Skin of body (tissue), 2 donors: ENCODE data around the gene CTU2. TPM values are rescaled to one million over a fixed set of nuclear protein-coding genes. Genes with fewer than 3 reads are reported as not detected.
"Not testable (repeated sequence)": the region's sequence is repeated elsewhere in the genome, so short reads cannot be mapped to it uniquely, and the experiment has no call there.

Experiments
- DNase-seq: peaks from one replicate; lab custom pipeline; 2025; lab: John Stamatoyannopoulos, UW
- total RNA-seq: library from RNA; depleted of rRNA; stranded (reverse); fragments of >200 nt; gene quantifications from one replicate; pipeline ENCODE4 v1.2.3, GENCODE V29; 2014

CTU2 gene
- total RNA-seq = 5.5 TPM

DNA sequence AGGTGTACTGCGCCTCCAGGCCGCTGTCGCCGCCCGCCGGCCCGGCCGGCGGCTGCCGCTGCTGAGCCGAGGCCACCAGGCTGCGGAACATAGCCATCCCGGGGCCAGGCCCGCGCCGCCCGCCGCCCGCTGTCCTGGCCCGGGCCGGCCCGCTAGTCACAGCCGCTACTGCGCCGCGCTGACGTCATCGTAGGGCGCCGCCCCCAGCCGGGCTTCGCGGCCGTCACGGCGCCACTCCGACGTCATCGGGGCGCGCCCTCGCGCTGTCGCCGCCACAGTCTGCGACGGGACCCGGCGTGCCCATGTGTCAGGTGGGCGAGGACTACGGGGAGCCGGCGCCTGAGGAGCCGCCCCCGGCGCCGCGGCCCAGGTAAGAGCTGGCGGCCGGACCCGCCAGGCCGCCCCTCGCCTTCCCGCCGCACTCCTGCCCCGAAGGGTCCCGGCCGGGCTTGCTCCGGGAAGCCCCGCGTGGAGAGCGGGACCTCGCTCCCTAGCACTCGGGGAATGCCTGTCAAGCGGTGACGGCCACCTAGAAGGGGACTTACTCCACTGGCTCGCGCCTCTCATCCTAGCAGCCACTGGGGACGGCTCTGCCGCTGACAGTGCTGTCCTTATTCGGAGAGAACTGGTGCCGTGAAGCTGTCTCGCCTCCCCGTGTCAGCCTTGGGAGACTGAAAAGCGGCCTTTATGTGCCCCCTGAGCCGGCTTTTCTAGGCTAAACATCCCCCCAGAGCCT lies at the start of gene CTU2, which contains the start of gene RNF166:
CTU2 (plus strand) TSS at position 275 of the 736 bp plus-strand sequence; CDS start at position 303, 28 bp downstream.
RNF166 (minus strand) TSS at position 180 of the 736 bp plus-strand sequence; CDS start at position 97, 83 bp downstream.
- peak; percentile 63 for DNase-seq

DNA sequence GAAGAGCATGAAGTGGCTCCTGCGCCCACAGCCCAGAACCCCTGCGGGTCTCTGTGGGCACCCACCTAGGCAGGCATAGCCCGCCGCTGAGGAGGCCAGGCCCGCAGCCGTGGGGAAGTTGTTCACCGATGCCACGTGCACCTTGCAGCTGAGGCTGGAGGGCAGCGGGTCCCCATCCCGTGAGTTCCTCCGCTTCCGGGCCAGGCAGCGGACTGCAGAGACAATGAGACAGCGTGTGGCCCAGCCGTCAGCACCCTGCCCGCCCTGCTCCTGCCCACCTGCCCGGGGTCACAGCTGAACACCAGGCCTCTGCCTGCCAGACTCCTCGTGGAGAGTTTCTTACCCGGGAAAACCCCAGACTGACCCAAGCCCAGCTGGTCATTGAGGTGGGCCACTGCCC lies 48.9 kb upstream of the CTU2 start:
- DNase-seq = no peak

DNA sequence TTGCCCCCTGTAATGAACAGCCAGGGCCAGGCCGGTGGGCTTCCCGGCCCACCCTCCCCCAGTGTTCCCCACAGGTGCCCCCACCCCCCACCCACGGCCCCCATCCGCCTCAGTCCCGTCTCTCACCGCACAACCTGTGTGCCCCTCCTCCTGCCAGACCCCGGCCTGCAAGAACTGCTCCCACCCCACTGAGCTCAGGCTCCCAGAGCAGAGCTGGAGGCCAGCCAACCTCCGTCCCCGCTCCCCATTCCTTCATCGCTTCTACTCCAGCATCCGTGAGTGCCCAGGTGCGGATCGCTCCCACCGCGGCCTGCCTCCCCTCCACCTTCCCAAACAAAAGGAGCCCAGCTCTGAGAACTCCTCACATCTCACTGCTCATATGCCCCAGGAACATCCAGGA lies 47.6 kb upstream of the CTU2 start:
- DNase-seq = no peak

DNA sequence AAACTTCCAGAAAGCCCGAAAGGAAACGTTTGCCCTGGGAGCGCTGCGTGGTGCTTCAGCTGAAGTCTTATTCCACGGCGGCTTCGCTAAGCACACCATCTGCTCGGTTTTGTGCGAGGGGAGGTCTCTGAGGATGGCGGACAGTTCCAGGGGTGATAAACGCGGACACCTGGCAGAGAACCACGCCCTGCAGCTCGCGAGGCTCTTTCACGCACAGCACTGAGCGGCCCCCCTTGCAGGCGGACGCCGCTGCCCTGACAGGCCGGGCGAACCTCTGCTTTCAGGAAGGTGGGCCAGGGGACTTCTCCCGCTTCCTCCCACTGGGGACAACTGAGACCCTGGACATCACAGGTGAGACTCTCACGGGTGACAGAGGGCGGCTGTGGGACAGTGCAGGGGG lies 47.1 kb upstream of the CTU2 start:
- DNase-seq = no peak

DNA sequence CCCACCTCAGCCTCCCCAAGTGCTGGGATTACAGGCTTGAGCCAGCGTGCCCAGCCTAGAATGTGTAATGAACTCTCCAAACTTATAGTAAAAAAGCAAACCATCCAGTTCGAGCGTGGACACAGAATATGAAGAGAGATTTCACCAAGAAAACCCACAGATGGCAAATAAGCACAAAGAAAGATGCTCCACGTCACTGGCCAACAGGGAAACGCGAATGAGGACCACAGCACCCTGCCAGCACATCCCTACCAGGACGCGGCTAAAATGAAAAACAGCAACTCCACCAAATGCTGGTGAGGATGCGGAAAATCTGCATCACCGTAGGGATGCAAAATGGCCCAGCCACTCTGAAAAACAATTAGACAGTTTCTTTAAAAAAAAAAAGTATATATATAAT lies 44.8 kb upstream of the CTU2 start:
- DNase-seq = no peak

DNA sequence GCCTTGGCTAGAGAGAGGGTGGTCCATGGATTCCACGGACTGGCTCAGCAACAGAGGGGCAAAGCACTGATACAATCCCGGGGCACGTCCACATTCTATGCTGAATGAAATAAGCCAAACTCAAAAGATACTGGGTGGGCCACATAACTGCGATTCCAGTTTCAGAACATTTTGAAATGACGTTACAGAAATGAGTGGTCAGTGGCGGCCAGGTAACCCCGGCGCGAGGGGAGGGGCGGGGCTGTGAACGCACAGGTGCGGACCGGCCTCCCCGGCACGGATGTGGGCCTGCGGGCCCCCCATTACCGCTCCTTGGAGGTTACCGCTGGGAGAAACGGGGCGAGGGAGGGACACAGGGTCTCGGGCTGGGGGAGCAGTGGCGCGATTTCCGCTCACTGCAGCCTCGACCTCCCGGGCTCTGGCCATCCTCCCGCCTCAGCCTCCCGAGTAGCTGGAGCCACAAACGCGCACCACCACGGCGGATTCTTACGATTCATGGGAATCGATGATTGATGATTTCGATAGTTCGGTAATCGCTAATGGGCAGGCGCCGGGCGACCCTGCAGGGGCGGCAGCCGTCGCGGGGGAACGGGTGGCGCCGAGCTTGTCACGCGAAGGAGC lies 44.0 kb upstream of the CTU2 start:
- no peak for DNase-seq

DNA sequence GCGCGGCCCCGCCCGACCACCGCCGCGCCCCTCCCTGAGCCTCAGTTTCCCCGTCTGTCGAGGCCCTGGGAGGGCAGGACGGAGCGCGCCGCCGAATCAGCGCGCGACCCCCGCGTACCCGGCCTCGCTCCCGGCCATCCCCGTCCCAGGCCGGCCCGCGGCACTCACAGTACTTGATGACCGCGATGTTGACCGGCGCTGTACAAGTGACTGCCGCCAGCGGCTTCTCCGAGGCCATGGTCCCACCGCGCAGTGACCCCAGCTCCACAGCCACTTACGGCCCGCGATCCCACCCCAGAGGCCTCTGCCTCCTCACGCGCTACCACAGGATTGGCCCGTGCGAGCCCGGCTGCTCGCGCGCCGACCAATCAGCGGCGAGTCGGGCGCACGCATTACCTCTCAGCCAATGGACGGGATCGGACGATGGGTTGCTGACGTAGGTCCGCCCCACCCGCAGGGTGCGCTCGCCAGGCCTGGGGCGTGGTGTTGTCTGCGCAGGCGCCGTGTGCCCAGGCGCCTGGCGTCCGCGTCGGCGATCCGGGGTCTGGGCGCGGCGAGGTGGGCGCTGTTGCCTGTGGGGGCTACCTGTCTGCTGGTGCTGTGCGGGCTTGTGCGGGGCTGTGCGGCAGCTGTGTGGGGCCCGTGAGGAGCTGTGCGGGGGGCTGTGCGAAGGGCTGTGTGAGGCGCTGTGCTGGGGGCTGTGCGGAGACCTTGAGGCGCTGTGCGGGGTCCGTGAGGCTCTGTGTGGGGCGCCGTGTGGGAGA lies 43.3 kb upstream of the CTU2 start, which contains the start of gene MVD:
MVD (minus strand) TSS at position 249 of the 764 bp plus-strand sequence; CDS start at position 238, 11 bp downstream.
- peak; percentile 98 for DNase-seq

DNA sequence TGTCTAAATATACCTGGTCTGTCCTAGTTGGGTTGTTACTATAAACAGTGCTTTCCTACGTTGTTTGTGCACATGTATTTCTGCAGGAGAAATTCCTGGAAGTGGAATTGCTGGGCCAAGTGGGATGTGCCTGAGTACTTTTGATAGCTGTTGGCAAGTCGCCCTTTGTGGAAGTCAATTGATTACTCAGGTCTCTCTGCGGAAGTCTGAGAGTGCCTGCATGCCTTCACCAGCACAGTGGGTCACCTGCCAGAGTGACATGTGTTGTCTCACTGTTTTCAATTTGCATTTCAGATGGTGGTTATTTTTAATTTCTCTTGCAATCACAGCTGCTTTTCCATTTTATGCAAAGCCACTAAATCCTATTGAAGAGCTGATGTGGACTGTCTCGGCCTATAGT lies 41.2 kb upstream of the CTU2 start:
- DNase-seq = peak; percentile 40

DNA sequence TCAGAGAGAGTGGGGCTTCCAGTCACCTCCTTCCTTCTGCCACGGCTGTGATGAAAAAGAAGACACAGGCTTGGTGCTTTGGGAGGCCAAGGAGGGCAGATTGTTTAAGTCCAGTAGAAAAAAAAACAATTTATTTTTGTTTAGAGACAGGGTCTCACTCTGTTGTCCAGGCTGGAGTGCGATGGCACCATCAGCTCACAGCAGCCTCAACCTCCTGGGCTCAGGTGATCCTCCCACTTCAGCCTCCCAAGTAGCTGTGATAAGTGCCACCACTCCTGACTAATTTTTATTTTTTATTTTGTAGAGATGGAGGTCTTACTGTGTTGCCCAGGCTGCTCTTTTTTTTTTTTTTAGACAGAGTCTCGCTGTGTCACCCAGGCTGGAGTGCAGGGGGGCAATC lies 40.7 kb upstream of the CTU2 start:
- no peak for DNase-seq

DNA sequence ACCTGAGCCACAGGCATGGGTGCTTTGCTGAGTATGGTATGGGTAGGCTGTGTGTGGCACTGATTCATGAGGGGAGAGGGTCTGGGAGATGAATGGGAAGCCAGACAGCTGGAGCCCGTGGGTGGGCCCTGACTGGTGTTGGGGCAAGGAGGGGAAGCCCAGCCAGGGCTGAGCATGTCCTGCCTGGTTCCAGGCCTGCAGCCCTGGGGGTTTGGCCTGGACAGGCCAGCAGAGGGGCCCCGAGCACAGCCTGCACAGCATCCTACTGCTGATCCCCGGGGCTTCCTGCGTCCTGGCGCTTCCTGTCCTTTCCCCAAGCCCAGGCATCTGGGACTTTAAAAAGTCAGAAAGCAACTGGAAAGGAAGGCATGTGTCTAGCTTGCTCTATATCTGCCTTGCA lies 38.8 kb upstream of the CTU2 start:
- no peak for DNase-seq

DNA sequence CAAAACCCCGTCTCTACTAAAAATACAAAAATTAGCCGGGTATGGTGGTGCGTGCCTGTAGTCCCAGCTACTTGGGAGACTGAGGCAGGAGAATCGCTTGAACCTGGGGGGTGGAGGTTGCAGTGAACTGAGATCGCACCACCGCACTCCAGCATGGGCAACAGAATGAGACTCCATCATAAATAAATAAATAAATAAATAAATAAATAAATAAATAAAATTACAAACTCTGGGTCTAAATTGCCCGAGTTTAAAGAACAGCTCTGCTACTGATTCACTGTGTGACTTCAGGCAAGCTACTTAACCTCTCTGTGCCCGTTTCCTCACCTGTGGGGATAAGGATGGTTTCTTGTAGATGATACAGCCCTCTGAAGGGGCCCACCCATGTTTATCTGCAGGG lies 36.8 kb upstream of the CTU2 start:
- DNase-seq = not testable (repeated sequence)

DNA sequence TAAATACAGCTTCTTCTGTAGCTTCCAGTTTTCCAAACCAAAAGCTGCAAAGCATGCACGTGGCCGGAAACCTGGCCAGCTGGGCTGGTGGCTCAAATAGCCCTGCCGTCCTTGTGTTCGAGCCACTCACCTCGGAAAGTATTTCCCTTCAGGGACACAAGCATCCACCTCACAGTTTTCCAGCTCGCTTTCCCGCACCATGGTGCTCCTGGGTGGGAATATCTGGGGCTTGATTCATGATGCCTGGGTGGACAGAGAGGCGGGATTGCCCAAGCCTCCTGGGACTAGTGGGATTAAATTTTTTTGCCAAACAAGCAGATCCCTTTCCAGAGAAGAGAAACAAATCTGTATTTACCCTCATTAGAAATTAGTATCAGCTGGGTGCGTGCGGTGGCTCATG lies 36.3 kb upstream of the CTU2 start:
- DNase-seq = no peak

DNA sequence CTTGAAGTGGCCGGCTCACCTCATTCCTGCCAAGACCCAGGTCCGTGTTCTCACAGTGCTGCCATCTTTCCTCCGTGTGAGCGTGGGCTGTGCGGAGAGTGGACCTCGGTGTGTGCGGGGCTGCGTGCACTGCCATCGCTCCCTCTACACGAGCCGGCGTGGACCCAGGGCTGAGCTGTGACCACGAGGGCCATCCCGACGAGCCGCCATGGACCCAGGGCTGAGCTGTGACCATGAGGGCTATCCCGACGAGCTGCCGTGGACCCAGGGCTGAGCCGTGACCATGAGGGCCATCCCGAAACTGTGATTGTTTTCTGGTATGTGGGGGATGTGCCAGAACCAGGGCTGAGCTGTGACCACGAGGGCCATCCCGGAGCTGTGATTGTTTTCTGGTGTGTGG lies 34.5 kb upstream of the CTU2 start:
- DNase-seq = no peak

DNA sequence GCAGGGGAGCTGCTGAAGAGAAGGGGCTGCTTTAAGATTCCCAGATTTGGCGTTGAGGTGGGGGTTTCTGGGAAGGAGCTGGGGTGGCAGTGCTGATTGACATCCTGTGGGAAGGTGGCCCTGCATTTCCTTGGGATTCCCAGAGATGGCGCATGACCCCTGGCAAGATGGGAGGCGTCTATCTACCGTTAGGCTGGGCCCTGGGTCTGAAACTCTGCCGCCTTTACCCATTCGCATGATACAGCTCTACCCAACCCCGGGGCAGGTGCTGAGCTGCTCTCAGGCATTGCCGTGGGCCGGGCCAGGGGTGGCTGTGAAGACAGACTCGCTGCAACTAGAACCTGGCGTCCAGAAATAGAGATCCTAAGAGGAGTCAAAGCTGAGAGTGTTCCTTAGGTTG lies 33.5 kb upstream of the CTU2 start:
- no peak for DNase-seq

DNA sequence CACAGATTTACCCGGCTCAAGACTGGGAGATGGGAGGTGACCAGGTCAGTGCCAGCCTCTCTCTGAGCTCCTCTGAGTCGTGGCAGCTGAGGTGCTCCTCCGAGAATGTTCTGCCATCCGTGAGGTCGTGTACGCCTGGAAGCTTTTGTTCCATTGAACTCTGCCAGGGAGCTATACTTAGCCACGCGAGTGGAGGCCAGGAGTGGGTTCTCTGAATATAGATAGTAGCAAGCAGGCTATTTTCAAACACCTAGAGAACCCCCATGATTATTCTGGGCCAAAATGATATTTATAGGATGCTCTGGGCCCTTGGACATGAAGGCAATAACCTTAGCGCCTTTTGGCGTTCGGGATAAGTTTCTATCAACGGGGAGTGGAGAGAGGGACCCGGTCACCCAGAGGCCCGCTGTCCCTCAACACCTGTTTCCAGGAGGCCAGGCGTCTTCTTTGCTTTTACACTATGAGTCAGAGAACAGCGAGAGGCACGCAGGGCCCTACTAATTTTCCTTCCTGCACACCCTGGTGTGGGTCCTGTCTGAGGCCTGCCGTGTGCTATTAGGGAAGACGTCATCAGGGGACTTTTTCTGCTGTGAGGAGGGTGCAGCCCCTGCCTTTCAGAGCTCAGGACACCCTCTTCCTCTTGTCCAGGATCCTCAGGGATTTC lies 32.5 kb upstream of the CTU2 start:
- DNase-seq = no peak

DNA sequence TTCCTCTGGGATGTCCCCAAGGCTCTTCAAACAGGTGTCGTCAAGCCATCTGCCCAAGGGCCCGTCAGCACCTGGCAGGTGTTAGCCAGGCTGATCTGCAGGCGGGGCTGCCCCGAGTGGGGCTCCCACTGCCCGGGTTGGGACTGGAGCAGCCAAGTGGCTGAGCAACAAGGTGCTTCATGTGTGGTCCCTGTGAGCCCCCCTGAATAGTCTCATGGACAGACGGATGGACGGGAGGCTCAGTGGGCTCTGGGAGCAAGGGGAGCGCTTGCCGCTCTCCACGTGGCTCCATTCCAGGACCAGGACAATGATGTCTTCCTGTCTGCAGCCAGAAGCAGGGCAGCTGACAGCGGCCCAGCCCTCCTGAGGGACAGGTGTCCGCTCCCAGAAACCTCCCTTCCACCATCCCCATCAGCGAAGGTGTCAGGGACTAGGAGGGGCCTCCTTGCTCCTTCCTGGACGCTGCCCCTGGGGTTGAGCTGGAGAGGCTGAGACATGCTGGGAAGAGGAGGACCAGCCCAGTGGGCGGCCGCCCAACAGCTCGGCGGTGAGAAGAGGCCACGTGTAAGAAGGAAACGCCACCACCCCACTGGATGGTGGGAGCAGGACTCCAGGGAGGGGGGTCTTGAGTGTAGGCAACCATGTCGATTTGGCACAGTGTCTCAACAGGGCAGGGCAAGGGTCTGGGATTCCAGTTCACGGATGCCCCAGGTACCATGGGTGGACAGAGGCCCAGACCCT lies 29.6 kb upstream of the CTU2 start:
- DNase-seq = no peak

DNA sequence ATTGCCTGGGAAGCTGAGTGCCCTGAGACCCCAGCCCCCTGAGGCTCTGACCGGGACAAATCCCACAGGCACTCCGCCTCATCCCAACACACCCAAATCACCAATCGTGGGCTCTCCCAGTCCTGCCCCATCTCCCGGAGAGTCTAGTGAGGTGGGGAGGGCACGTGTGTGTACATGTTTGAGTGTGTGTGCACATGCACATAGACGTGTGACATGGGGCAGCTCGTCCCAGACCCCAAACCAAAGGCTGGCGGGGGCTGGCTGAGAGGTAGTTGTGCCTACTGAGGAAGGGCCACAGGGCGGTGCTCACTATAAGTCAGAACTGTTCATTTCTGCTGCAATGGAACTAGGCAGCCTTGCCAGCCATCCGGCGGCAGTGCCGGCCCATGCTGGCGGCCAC lies 28.6 kb upstream of the CTU2 start:
- no peak for DNase-seq

DNA sequence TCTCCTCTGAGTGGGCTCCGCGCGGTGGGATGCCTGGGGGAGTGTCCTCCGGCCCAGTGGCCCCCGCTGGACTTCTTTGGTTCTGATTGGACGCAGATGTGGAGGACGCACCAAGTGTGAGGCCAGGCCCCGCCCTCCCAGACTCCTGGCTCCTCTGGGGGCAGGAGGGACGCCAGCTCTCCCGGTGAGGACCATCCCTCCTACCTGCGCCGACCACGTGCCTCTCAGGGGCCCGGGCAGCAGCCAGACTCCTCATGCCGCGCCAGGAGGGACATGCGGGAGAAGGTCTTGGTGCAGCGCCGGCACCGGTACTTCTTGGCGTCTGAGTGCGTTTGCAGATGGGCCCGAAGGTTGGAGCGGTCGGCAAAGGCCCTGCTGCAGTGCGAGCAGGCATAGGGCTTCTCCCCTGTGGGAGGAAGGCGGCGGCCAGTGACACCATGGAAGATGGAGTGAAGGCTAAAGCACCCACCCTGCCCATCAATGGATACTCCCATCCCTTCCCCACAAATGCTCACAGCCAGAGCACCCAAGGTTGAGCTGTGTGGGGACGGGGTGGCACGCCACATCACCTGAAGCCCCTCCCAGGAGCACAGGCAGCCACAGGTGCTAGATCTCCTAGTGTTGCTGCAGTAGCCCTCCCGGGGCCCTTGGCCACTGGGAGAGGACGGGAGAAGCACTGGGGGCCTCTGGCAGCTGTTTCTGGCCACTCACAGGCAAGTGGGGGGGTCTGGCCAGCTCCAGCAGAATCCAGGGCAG lies 27.9 kb upstream of the CTU2 start:
- DNase-seq = no peak

DNA sequence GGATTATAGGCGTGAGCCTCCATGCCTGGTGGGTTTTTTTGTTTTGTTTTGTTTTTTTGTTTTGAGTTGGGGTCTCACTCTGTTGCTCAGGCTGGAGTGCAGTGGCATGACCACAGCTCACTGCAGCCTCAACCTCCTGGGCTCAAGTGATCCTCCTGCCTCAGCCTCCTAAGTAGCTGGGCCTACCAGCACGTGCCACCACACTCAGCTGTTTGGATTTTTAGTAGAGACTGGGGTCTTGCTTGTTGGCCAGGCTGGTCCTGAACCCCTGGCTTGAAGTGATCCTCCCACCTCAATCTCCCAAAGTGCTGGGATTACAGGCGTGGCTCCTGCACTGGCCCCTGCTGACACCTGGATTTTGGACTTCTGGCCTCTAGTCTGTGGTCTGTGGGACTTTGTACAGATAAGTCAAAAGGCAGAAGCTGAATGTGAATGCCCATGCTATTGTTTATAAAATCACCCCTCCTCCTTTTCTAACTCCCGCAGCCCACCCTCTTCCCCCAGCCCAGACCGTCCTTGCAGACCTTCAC lies 25.7 kb upstream of the CTU2 start:
- DNase-seq = no peak

DNA sequence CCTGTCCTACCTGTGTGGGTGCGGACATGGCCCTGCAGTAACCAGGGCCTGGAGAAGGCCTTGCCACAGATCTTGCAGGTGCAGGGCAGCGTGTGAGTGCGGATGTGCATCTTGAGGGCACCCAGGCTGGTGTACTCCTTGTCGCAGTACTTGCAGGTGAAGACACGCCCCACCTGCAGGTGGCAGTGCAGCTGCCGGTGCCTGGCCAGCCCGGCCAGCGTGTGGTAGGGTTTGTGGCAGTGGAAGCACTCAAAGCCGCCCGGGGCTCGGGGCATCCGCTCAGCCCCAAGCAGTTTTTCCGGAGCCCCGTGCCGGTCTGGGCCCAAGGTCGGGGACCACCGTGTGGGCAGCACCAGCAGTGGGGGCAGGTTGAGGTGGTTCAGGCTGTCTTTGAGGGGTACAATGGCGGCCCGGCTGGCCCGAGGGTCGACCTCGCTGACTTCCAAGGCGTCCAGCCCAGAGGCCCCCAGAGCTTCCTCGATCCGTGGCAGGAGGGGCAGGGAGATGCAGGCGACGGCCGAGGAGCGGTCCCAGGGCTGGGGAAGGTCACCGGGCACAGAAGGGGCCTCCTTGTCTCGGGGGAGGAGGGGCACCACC lies 25.1 kb upstream of the CTU2 start:
- no peak for DNase-seq
